OCI-LY7 (cell line): ENCODE results near the gene ZMYND11.

Experiments used
- CTCF ChIP-seq: fragments of 200-600 bp; sonication (generic); conservative IDR thresholded peaks from 2 replicates; pipeline ENCODE4 v1.5.1; 2014; ENCODE audit warnings: mild to moderate bottlenecking, antibody characterized with exemption, low read length, moderate library complexity, mixed read lengths
- EZH2phosphoT487 ChIP-seq: fragments of 200-600 bp; sonication (generic); IDR thresholded peaks from 2 replicates; pipeline ENCODE4 v1.6.1; 2018; ENCODE audit warnings: low read depth, borderline replicate concordance, mild to moderate bottlenecking, mixed run types, antibody characterized with exemption, low read length, moderate library complexity, mixed read lengths

- no peak for TF ChIP-seq CTCF
- no peak for TF ChIP-seq EZH2phosphoT487
Observed at GRCh38 chr10:88253-88652, 47.0 kb upstream of the ZMYND11 start.
